Adipocyte (in vitro differentiated cells): Measurements from ENCODE around the gene LOXHD1.

ENCODE experiments used
- DNase-seq: peaks from one replicate; pipeline ENCODE4 v3.0.0-alpha.2; 2015; ENCODE audit warnings: low read depth
- H3K27me3 ChIP-seq: replicated peaks from 2 replicates; pipeline ENCODE4 v1.7.0; 2013; ENCODE audit warnings: mild to moderate bottlenecking, low read length, moderate library complexity; ENCODE audit not compliant: control insufficient read depth, insufficient read depth
- H3K36me3 ChIP-seq: 2 replicates; pipeline ENCODE4 v1.7.0; 2013; ENCODE audit warnings: low read length, mild to moderate bottlenecking, moderate library complexity; ENCODE audit not compliant: control insufficient read depth, insufficient read depth, severe bottlenecking
- H3K4me1 ChIP-seq: 2 replicates; pipeline ENCODE4 v1.7.0; 2013; ENCODE audit warnings: mild to moderate bottlenecking, low read length, moderate library complexity; ENCODE audit not compliant: control insufficient read depth, insufficient read depth
- H3K4me3 ChIP-seq: 2 replicates; pipeline ENCODE4 v1.7.0; 2013; ENCODE audit warnings: mild to moderate bottlenecking, low read length, moderate library complexity
- H3K9ac ChIP-seq: 2 replicates; pipeline ENCODE4 v1.7.0; 2013; ENCODE audit warnings: mild to moderate bottlenecking, low read length, moderate library complexity
- H3K9me3 ChIP-seq: 2 replicates; pipeline ENCODE4 v1.7.0; 2013; ENCODE audit warnings: mild to moderate bottlenecking, low read length, moderate library complexity; ENCODE audit not compliant: control insufficient read depth

The LOXHD1 gene

GRCh38 chr18:46435031-46435430, 222.0 kb downstream of the LOXHD1 start:
- H3K27me3 ChIP-seq: peaks cover 13% of the 10 kb centered on the region
- H3K4me1 ChIP-seq: peaks cover 7% of the 10 kb centered on the region
- H3K9me3 ChIP-seq: no peaks in the 10 kb centered on the region
- H3K4me3 ChIP-seq: no peak overlapping the region
- no peak overlapping the region for H3K9ac ChIP-seq
- H3K36me3 ChIP-seq: no peaks in the 10 kb centered on the region
- DNase-seq: no peak

GRCh38 chr18:46434629-46435028, 222.4 kb downstream of the LOXHD1 start:
- Histone ChIP-seq H3K4me3 (no peak overlapping the region), H3K9ac (no peak overlapping the region), H3K36me3 (no peaks in the 10 kb centered on the region), H3K9me3 (no peaks in the 10 kb centered on the region), H3K27me3 (peaks cover 13% of the 10 kb centered on the region), H3K4me1 (peaks cover 7% of the 10 kb centered on the region)
- no peak for DNase-seq

GRCh38 chr18:46433121-46433826, 223.7 kb downstream of the LOXHD1 start:
- no peak overlapping the region for H3K4me3 ChIP-seq
- H3K9ac ChIP-seq: no peak overlapping the region
- H3K4me1 ChIP-seq: peaks cover 7% of the 10 kb centered on the region
- H3K27me3 ChIP-seq: peaks cover 13% of the 10 kb centered on the region
- no peak for DNase-seq
- H3K9me3 ChIP-seq: no peaks in the 10 kb centered on the region
- H3K36me3 ChIP-seq: no peaks in the 10 kb centered on the region

GRCh38 chr18:46431522-46432171, 225.4 kb downstream of the LOXHD1 start:
- H3K4me1 ChIP-seq: peaks cover 10% of the 10 kb centered on the region
- no peaks in the 10 kb centered on the region for H3K36me3 ChIP-seq
- no peaks in the 10 kb centered on the region for H3K9me3 ChIP-seq
- H3K4me3 ChIP-seq: no peak overlapping the region
- H3K9ac ChIP-seq: no peak overlapping the region
- DNase-seq: no peak
- peaks cover 17% of the 10 kb centered on the region for H3K27me3 ChIP-seq

GRCh38 chr18:46429649-46430224, 227.3 kb downstream of the LOXHD1 start:
- Histone ChIP-seq H3K36me3 (no peaks in the 10 kb centered on the region), H3K4me1 (peaks cover 3% of the 10 kb centered on the region), H3K27me3 (peaks cover 27% of the 10 kb centered on the region), H3K4me3 (no peak overlapping the region), H3K9ac (no peak overlapping the region), H3K9me3 (no peaks in the 10 kb centered on the region)
- no peak for DNase-seq

- no peak for DNase-seq
- Histone ChIP-seq H3K27me3 (peaks cover 27% of the 10 kb centered on the region), H3K4me1 (peaks cover 3% of the 10 kb centered on the region), H3K4me3 (no peak overlapping the region), H3K9ac (no peak overlapping the region), H3K36me3 (no peaks in the 10 kb centered on the region), H3K9me3 (no peaks in the 10 kb centered on the region)
These were observed 227.9 kb downstream of the LOXHD1 start for GRCh38 chr18:46429130-46429529.

GRCh38 chr18:46428368-46428767, 228.7 kb downstream of the LOXHD1 start:
- no peaks in the 10 kb centered on the region for H3K9me3 ChIP-seq
- no peak overlapping the region for H3K4me3 ChIP-seq

GRCh38 chr18:46427216-46427995, 229.6 kb downstream of the LOXHD1 start:
- no peak overlapping the region for H3K9ac ChIP-seq
- peaks cover 27% of the 10 kb centered on the region for H3K27me3 ChIP-seq
- peaks cover 7% of the 10 kb centered on the region for H3K4me1 ChIP-seq
- no peak overlapping the region for H3K4me3 ChIP-seq
- no peak for DNase-seq
- no peaks in the 10 kb centered on the region for H3K36me3 ChIP-seq
- H3K9me3 ChIP-seq: no peaks in the 10 kb centered on the region

More at GRCh38 chr18:46428368-46428767, 228.7 kb downstream of the LOXHD1 start:
- DNase-seq: no peak
- peaks cover 27% of the 10 kb centered on the region for H3K27me3 ChIP-seq
- H3K36me3 ChIP-seq: no peaks in the 10 kb centered on the region
- H3K4me1 ChIP-seq: peaks cover 3% of the 10 kb centered on the region
- no peak overlapping the region for H3K9ac ChIP-seq
